MM.1S (cell line): ENCODE results near the gene SDC1.

Experiments
- DNase-seq: peaks from one replicate; pipeline ENCODE4 v3.0.0-alpha.2; 2015
- H2AFZ ChIP-seq: fragments of 300-600 bp; sonication (generic); 2 replicates; pipeline ENCODE4 v1.6.0; 2016; ENCODE audit warnings: antibody characterized with exemption, low read length
- H3F3A ChIP-seq: fragments of 300-600 bp; sonication (generic); 2 replicates; pipeline ENCODE4 v1.6.1; 2016; ENCODE audit warnings: mild to moderate bottlenecking, antibody characterized with exemption, low read length, moderate library complexity, mixed read lengths; ENCODE audit not compliant: insufficient read depth
- H3K27ac ChIP-seq: fragments of 300-600 bp; sonication (generic); 2 replicates; pipeline ENCODE4 v1.5.1; 2016; ENCODE audit warnings: mild to moderate bottlenecking, low read length
- H3K27me3 ChIP-seq: fragments of 300-600 bp; sonication (generic); replicated peaks from 2 replicates; pipeline ENCODE4 v1.6.0; 2016; ENCODE audit warnings: low read length; ENCODE audit not compliant: insufficient read depth
- H3K36me3 ChIP-seq: fragments of 300-600 bp; sonication (generic); replicated peaks from 2 replicates; pipeline ENCODE4 v1.6.1; 2016; ENCODE audit warnings: mild to moderate bottlenecking, low read length, mixed read lengths; ENCODE audit not compliant: insufficient read depth
- H3K4me1 ChIP-seq: fragments of 300-600 bp; sonication (generic); 2 replicates; pipeline ENCODE4 v1.6.1; 2016; ENCODE audit warnings: low read length, mixed read lengths
- H3K4me2 ChIP-seq: fragments of 300-600 bp; sonication (generic); 2 replicates; pipeline ENCODE4 v1.6.0; 2016; ENCODE audit warnings: low read depth, low read length
- H3K4me3 ChIP-seq: fragments of 300-600 bp; sonication (generic); 2 replicates; pipeline ENCODE4 v1.5.1; 2016; ENCODE audit warnings: low read length, mixed read lengths
- H3K79me2 ChIP-seq: fragments of 300-600 bp; sonication (generic); 2 replicates; pipeline ENCODE4 v1.6.1; 2016; ENCODE audit warnings: mixed run types, low read length, mixed read lengths
- H3K9ac ChIP-seq: fragments of 300-600 bp; sonication (generic); 2 replicates; pipeline ENCODE4 v1.6.1; 2016; ENCODE audit warnings: low read length, mixed read lengths
- H3K9me2 ChIP-seq: fragments of 300-600 bp; sonication (generic); replicated peaks from 2 replicates; pipeline ENCODE4 v1.6.1; 2016; ENCODE audit warnings: mild to moderate bottlenecking, low read length, mixed read lengths; ENCODE audit not compliant: insufficient read depth
- H3K9me3 ChIP-seq: fragments of 300-600 bp; sonication (generic); replicated peaks from 2 replicates; pipeline ENCODE4 v1.6.1; 2016; ENCODE audit warnings: mild to moderate bottlenecking, low read length, mixed read lengths; ENCODE audit not compliant: insufficient read depth
- H4K20me1 ChIP-seq: fragments of 300-600 bp; sonication (generic); 2 replicates; pipeline ENCODE4 v1.6.1; 2016; ENCODE audit warnings: mild to moderate bottlenecking, low read length, moderate library complexity, mixed read lengths; ENCODE audit not compliant: insufficient read depth
- CTCF ChIP-seq: fragments of 300-600 bp; sonication (generic); IDR thresholded peaks from 2 replicates; pipeline ENCODE4 v1.5.1; 2016; ENCODE audit warnings: antibody characterized with exemption, low read length, mixed read lengths
- EZH2 ChIP-seq: fragments of 300-600 bp; sonication (generic); optimal IDR thresholded peaks from 2 replicates; pipeline ENCODE3; 2017; ENCODE audit warnings: low read depth, mild to moderate bottlenecking, antibody characterized with exemption, low read length, mixed read lengths
- EZH2phosphoT487 ChIP-seq: fragments of 300-600 bp; sonication (generic); IDR thresholded peaks from 2 replicates; pipeline ENCODE4 v1.6.1; 2018; ENCODE audit warnings: antibody characterized with exemption, low read length

SDC1 gene

GRCh38 chr2:20264629-20265028, 39.7 kb upstream of the SDC1 start:
- H3K9me3 ChIP-seq: no peaks in the 10 kb centered on the region
- H4K20me1 ChIP-seq: no peaks in the 10 kb centered on the region
- H3K79me2 ChIP-seq: peaks cover 41% of the 10 kb centered on the region
- H3K4me1 ChIP-seq: no peaks in the 10 kb centered on the region
- H3K36me3 ChIP-seq: peaks cover 6% of the 10 kb centered on the region; the same call in 1 of the 2 replicates
- H3K27me3 ChIP-seq: no peaks in the 10 kb centered on the region
- no peak overlapping the region for H2AFZ ChIP-seq
- H3F3A ChIP-seq: no peaks in the 10 kb centered on the region
- no peak overlapping the region for H3K4me3 ChIP-seq
- H3K4me2 ChIP-seq: no peak overlapping the region
- DNase-seq: no peak
- TF ChIP-seq EZH2 (no peak), EZH2phosphoT487 (no peak), CTCF (no peak)
- H3K9me2 ChIP-seq: no peaks in the 10 kb centered on the region
- H3K9ac ChIP-seq: no peak overlapping the region
- H3K27ac ChIP-seq: no peak overlapping the region

GRCh38 chr2:20257411-20257810, 32.5 kb upstream of the SDC1 start:
- Histone ChIP-seq H3F3A (no peaks in the 10 kb centered on the region), H3K36me3 (peaks cover 16% of the 10 kb centered on the region), H3K79me2 (peaks cover 14% of the 10 kb centered on the region; the same call in 1 of the 2 replicates), H3K27me3 (no peaks in the 10 kb centered on the region), H3K9me3 (no peaks in the 10 kb centered on the region), H3K4me2 (no peak overlapping the region), H3K27ac (no peak overlapping the region), H2AFZ (no peak overlapping the region), H3K4me3 (no peak overlapping the region), H4K20me1 (no peaks in the 10 kb centered on the region), H3K4me1 (no peaks in the 10 kb centered on the region), H3K9me2 (no peaks in the 10 kb centered on the region), H3K9ac (no peak overlapping the region)
- no peak for DNase-seq
- no peak for TF ChIP-seq EZH2
- no peak for TF ChIP-seq EZH2phosphoT487
- no peak for TF ChIP-seq CTCF

GRCh38 chr2:20254731-20255130, 29.8 kb upstream of the SDC1 start:
- 0 out of 2 replicates have a peak, but pooled peaks cover 6% of the 10 kb centered on the region for H3K79me2 ChIP-seq
- H3K27ac ChIP-seq: no peak overlapping the region
- 0 out of 2 replicates have a peak, but pooled peaks cover 3% of the 10 kb centered on the region for H3F3A ChIP-seq
- H3K4me2 ChIP-seq: no peak overlapping the region
- no peaks in the 10 kb centered on the region for H3K9me2 ChIP-seq
- H2AFZ ChIP-seq: no peak overlapping the region
- H3K4me3 ChIP-seq: no peak overlapping the region
- no peaks in the 10 kb centered on the region for H4K20me1 ChIP-seq
- no peaks in the 10 kb centered on the region for H3K4me1 ChIP-seq
- peaks cover 21% of the 10 kb centered on the region for H3K36me3 ChIP-seq
- TF ChIP-seq EZH2phosphoT487: no peak
- TF ChIP-seq EZH2: no peak
- TF ChIP-seq CTCF: no peak
- H3K27me3 ChIP-seq: no peaks in the 10 kb centered on the region
- no peak overlapping the region for H3K9ac ChIP-seq
- no peaks in the 10 kb centered on the region for H3K9me3 ChIP-seq
- DNase-seq: no peak
